ENCODE measurements around the gene NCK2.
"Not testable (repeated sequence)": the region's sequence is repeated elsewhere in the genome, so short reads cannot be mapped to it uniquely, and the experiment has no call there.

Gene NCK2

GRCh38 chr2:105894327-105894944, 149.7 kb downstream of the NCK2 start:
- H3F3A ChIP-seq (ENCODE audit: insufficient read depth, low read length), result no peaks in the 10 kb centered on the region
- no peaks in the 10 kb centered on the region for H3K36me3 ChIP-seq (ENCODE audit: insufficient read depth, low read length)
- no peak for TF ChIP-seq EZH2 (IDR thresholded peaks at IDR 0.05; ENCODE audit: borderline replicate concordance, low read length)
- no peak for TF ChIP-seq CTCF (IDR thresholded peaks at IDR 0.05; ENCODE audit: low read length)
- H3K4me1 ChIP-seq (ENCODE audit: insufficient read depth, low read length, severe bottlenecking), result no peaks in the 10 kb centered on the region
- no peak overlapping the region for H3K9ac ChIP-seq (ENCODE audit: low read length)
- H3K27me3 ChIP-seq (ENCODE audit: insufficient read depth, low read length), result no peaks in the 10 kb centered on the region
- H4K20me1 ChIP-seq (ENCODE audit: insufficient read depth, low read length), result no peaks in the 10 kb centered on the region
- H3K4me2 ChIP-seq (ENCODE audit: low read length), result no peak overlapping the region
- no peak overlapping the region for H2AFZ ChIP-seq (ENCODE audit: low read length)
- no peaks in the 10 kb centered on the region for H3K9me3 ChIP-seq (ENCODE audit: low read length)
- H3K27ac ChIP-seq (ENCODE audit: low read depth, low read length, poor library complexity, severe bottlenecking), result no peak overlapping the region
- no peaks in the 10 kb centered on the region for H3K9me2 ChIP-seq (ENCODE audit: low read depth, low read length)
- H3K79me2 ChIP-seq (ENCODE audit: insufficient read depth, low read length), result no peaks in the 10 kb centered on the region
- no peak overlapping the region for H3K4me3 ChIP-seq (ENCODE audit: low read depth, low read length, poor library complexity, severe bottlenecking)

DNA sequence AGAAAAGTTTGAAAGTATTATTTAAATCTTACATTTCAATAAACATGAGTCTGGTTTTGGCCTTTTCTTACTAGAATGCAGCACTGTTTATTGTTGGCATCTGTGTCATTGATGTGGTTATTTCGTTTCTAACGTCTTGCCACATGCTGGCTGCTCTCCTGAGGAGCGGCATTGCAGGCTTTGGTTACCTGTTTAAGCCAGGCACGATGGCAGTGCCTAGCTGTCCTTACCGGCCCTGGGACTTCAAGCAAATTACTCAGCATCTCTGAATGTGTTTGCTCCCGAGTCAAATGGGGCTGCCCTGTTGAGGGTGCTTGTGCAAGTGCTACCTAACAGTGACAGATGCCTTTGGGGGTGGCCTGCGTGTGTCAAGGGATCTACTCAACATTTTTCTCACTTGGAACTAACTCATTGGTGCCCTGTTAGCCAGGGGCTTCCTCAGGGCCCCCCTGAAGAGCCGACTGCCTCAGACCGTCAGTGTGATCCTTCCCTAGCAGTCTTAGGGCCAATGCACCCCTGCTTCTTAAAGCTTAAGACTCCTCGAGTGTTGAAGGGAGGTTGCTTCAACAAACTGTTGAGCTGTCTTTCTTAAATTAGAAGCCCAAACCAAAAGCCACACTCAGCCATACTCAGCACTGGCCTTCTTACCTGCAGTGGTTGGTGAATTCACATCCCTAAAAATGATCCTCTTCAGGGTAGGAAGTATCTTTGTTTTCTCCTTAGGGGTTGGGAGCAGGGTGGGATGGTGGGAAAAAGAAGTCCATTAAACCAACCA, 151.5 kb downstream of the NCK2 start:
- H3K27me3 ChIP-seq (ENCODE audit: insufficient read depth, low read length), result no peaks in the 10 kb centered on the region
- H3K27ac ChIP-seq (ENCODE audit: low read depth, low read length, poor library complexity, severe bottlenecking), result no peak overlapping the region
- no peaks in the 10 kb centered on the region for H3K9me2 ChIP-seq (ENCODE audit: low read depth, low read length)
- no peak overlapping the region for H3K4me3 ChIP-seq (ENCODE audit: low read depth, low read length, poor library complexity, severe bottlenecking)
- H3F3A ChIP-seq (ENCODE audit: insufficient read depth, low read length), result no peaks in the 10 kb centered on the region
- H3K4me1 ChIP-seq (ENCODE audit: insufficient read depth, low read length, severe bottlenecking), result no peaks in the 10 kb centered on the region
- H3K9me3 ChIP-seq (ENCODE audit: low read length), result no peaks in the 10 kb centered on the region
- no peak overlapping the region for H3K4me2 ChIP-seq (ENCODE audit: low read length)
- H2AFZ ChIP-seq (ENCODE audit: low read length), result no peak overlapping the region
- H4K20me1 ChIP-seq (ENCODE audit: insufficient read depth, low read length), result no peaks in the 10 kb centered on the region
- H3K9ac ChIP-seq (ENCODE audit: low read length), result no peak overlapping the region
- H3K79me2 ChIP-seq (ENCODE audit: insufficient read depth, low read length), result no peaks in the 10 kb centered on the region
- TF ChIP-seq CTCF (IDR thresholded peaks at IDR 0.05; ENCODE audit: low read length) (no peak), EZH2 (IDR thresholded peaks at IDR 0.05; ENCODE audit: borderline replicate concordance, low read length) (no peak)
- H3K36me3 ChIP-seq (ENCODE audit: insufficient read depth, low read length), result no peaks in the 10 kb centered on the region

- no peak overlapping the region for H2AFZ ChIP-seq (ENCODE audit: low read length)
- H3K9me2 ChIP-seq (ENCODE audit: low read depth, low read length), result no peaks in the 10 kb centered on the region
- H3K9ac ChIP-seq (ENCODE audit: low read length), result no peak overlapping the region
- TF ChIP-seq EZH2 (IDR thresholded peaks at IDR 0.05; ENCODE audit: borderline replicate concordance, low read length) (no peak), CTCF (IDR thresholded peaks at IDR 0.05; ENCODE audit: low read length) (no peak)
- H3K36me3 ChIP-seq (ENCODE audit: insufficient read depth, low read length), result no peaks in the 10 kb centered on the region
- no peaks in the 10 kb centered on the region for H3K4me1 ChIP-seq (ENCODE audit: insufficient read depth, low read length, severe bottlenecking)
- no peaks in the 10 kb centered on the region for H3K27me3 ChIP-seq (ENCODE audit: insufficient read depth, low read length)
- H3K27ac ChIP-seq (ENCODE audit: low read depth, low read length, poor library complexity, severe bottlenecking), result no peak overlapping the region
- H3K4me3 ChIP-seq (ENCODE audit: low read depth, low read length, poor library complexity, severe bottlenecking), result no peak overlapping the region
- no peaks in the 10 kb centered on the region for H3K9me3 ChIP-seq (ENCODE audit: low read length)
- no peak overlapping the region for H3K4me2 ChIP-seq (ENCODE audit: low read length)
- no peaks in the 10 kb centered on the region for H3F3A ChIP-seq (ENCODE audit: insufficient read depth, low read length)
- no peaks in the 10 kb centered on the region for H3K79me2 ChIP-seq (ENCODE audit: insufficient read depth, low read length)
- no peaks in the 10 kb centered on the region for H4K20me1 ChIP-seq (ENCODE audit: insufficient read depth, low read length)
Measured at GRCh38 chr2:105896765-105897163, 152.1 kb downstream of the NCK2 start.

DNA sequence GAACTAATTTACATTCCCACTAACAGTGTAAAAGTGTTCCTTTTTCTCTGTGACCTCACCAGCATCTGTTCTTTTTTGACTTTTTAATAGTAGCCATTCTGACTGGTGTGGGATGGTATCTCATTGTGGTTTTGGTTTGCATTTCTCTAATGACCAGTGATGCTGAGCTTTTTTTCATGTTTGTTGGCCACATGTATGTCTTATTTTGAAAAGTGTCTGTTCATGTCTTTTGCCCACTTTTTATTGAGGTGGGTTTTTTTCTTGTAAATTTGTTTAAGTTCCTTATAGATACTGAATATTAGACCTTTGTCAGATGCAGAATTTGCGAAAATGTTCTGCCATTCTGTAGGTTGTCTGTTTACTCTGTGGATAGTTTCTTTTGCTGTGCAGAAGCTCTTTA, 153.0 kb downstream of the NCK2 start:
- H3K9me2 ChIP-seq (ENCODE audit: low read depth, low read length); H3K36me3 ChIP-seq (ENCODE audit: insufficient read depth, low read length): not testable (repeated sequence)

More for the DNA sequence above, 153.0 kb downstream of the NCK2 start:
- H3F3A ChIP-seq (ENCODE audit: insufficient read depth, low read length); H4K20me1 ChIP-seq (ENCODE audit: insufficient read depth, low read length); H3K4me3 ChIP-seq (ENCODE audit: low read depth, low read length, poor library complexity, severe bottlenecking); H3K27me3 ChIP-seq (ENCODE audit: insufficient read depth, low read length); H2AFZ ChIP-seq (ENCODE audit: low read length); H3K27ac ChIP-seq (ENCODE audit: low read depth, low read length, poor library complexity, severe bottlenecking); H3K9ac ChIP-seq (ENCODE audit: low read length); H3K4me1 ChIP-seq (ENCODE audit: insufficient read depth, low read length, severe bottlenecking); H3K9me3 ChIP-seq (ENCODE audit: low read length); H3K79me2 ChIP-seq (ENCODE audit: insufficient read depth, low read length); H3K4me2 ChIP-seq (ENCODE audit: low read length): not testable (repeated sequence)
